B cell (primary cell): ENCODE data around the gene TMEM125.

Experiments used
- CTCF ChIP-seq: fragments of 200-600 bp; IDR thresholded peaks from one replicate; pipeline ENCODE4 v1.8.0; 2022; ENCODE audit warnings: antibody characterized with exemption, mild to moderate bottlenecking
- EZH2 ChIP-seq: IDR thresholded peaks from 2 replicates; pipeline ENCODE4 v1.6.1; 2012; ENCODE audit warnings: borderline replicate concordance, low read depth, mild to moderate bottlenecking, moderate library complexity, low read length; ENCODE audit not compliant: insufficient read depth, poor library complexity, severe bottlenecking

- TF ChIP-seq CTCF = no peak
- TF ChIP-seq EZH2 = no peak
Measured at GRCh38 chr1:43282220-43283195, 12.7 kb downstream of the TMEM125 start.
